Neuron (in vitro differentiated cells): ENCODE measurements around the gene PLCB4.

Source experiments
- H2AFZ ChIP-seq: one replicate; pipeline ENCODE4 v1.6.1; 2013; ENCODE audit warnings: low read depth, mild to moderate bottlenecking, inconsistent platforms, low read length, moderate library complexity
- H3K27me3 ChIP-seq: one replicate; pipeline ENCODE4 v1.6.1; 2013; ENCODE audit warnings: low read length; ENCODE audit not compliant: insufficient read depth
- H3K36me3 ChIP-seq: one replicate; pipeline ENCODE4 v1.6.1; 2013; ENCODE audit warnings: low read length; ENCODE audit not compliant: insufficient read depth
- H3K4me1 ChIP-seq: one replicate; pipeline ENCODE4 v1.6.1; 2013; ENCODE audit warnings: low read length; ENCODE audit not compliant: insufficient read depth
- H3K4me3 ChIP-seq: 2 replicates; pipeline ENCODE4 v1.5.1; 2013; ENCODE audit warnings: mild to moderate bottlenecking, low read length, moderate library complexity
- H3K9me3 ChIP-seq: one replicate; pipeline ENCODE4 v1.6.1; 2013; ENCODE audit warnings: low read length

PLCB4 gene

DNA sequence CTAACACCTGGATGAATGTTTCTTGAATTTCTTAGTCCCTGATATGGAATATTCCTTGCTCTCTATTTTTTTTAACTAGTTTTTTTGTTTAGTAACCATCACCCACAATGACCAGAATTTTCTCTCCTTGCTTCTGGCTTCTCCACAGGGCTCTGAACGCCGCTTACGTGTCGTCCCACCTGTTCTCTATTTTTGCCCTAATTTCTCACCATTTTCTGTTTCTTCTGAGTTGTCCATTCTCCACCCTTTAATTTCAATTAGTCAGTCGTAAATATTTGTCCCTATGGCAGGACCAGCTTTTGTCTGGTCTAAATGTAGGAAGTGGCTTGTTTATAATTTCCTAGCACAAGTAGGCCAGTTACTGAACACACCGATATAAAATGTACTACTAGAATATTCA, 52.3 kb downstream of the PLCB4 start:
- peaks cover under 1% of the 10 kb centered on the region for H3K4me1 ChIP-seq
- no peaks in the 10 kb centered on the region for H3K9me3 ChIP-seq
- no peaks in the 10 kb centered on the region for H3K27me3 ChIP-seq
- no peak overlapping the region for H3K4me3 ChIP-seq
- no peak overlapping the region for H2AFZ ChIP-seq
- no peaks in the 10 kb centered on the region for H3K36me3 ChIP-seq

DNA sequence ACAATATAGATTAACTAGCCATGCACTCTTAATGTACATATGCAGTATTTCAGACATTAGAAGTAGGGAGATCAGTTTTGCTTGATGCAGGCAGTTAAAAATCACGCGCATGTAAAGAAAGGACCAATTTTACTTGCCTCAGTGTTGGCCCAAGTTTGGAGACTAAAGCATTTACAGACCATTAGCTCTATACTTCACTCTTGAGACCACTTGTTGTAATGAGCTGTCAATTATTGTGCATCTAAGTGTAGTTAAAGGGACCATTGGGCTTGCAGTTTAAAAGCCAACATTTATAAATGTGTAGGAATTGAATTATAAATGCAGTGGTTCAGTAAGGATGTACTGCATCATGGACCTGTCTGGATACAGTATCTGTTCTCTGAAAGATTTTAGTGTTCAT, 53.7 kb downstream of the PLCB4 start:
- Histone ChIP-seq H3K9me3 (no peaks in the 10 kb centered on the region), H3K4me3 (no peak overlapping the region), H3K27me3 (no peaks in the 10 kb centered on the region), H2AFZ (no peak overlapping the region), H3K36me3 (no peaks in the 10 kb centered on the region), H3K4me1 (peaks cover 5% of the 10 kb centered on the region)

- Histone ChIP-seq H3K4me3 (no peak overlapping the region), H3K9me3 (peaks cover under 1% of the 10 kb centered on the region), H3K27me3 (no peaks in the 10 kb centered on the region), H3K4me1 (peaks cover 5% of the 10 kb centered on the region), H3K36me3 (no peaks in the 10 kb centered on the region), H2AFZ (no peak overlapping the region)
Measured at GRCh38 chr20:9126527-9126926, 57.6 kb downstream of the PLCB4 start.

GRCh38 chr20:9128568-9128967, 59.7 kb downstream of the PLCB4 start:
- Histone ChIP-seq H2AFZ (no peak overlapping the region), H3K4me3 (no peak overlapping the region), H3K27me3 (no peaks in the 10 kb centered on the region), H3K4me1 (peaks cover 5% of the 10 kb centered on the region), H3K9me3 (peaks cover 4% of the 10 kb centered on the region), H3K36me3 (no peaks in the 10 kb centered on the region)

- H3K4me1 ChIP-seq: peaks cover 5% of the 10 kb centered on the region
- H2AFZ ChIP-seq: no peak overlapping the region
- H3K4me3 ChIP-seq: no peak overlapping the region
- no peaks in the 10 kb centered on the region for H3K36me3 ChIP-seq
- H3K9me3 ChIP-seq: peaks cover 4% of the 10 kb centered on the region
- no peaks in the 10 kb centered on the region for H3K27me3 ChIP-seq
Measured at GRCh38 chr20:9129756-9130155, 60.9 kb downstream of the PLCB4 start.

- H2AFZ ChIP-seq: no peak overlapping the region
- H3K36me3 ChIP-seq: no peaks in the 10 kb centered on the region
- H3K4me1 ChIP-seq: peaks cover 5% of the 10 kb centered on the region
- no peak overlapping the region for H3K4me3 ChIP-seq
- H3K27me3 ChIP-seq: no peaks in the 10 kb centered on the region
- peaks cover 4% of the 10 kb centered on the region for H3K9me3 ChIP-seq
Measured at GRCh38 chr20:9130521-9130920, 61.6 kb downstream of the PLCB4 start.

GRCh38 chr20:9131841-9132240, 63.0 kb downstream of the PLCB4 start:
- no peaks in the 10 kb centered on the region for H3K4me1 ChIP-seq
- no peak overlapping the region for H3K4me3 ChIP-seq
- H3K9me3 ChIP-seq: peaks cover 4% of the 10 kb centered on the region
- no peaks in the 10 kb centered on the region for H3K27me3 ChIP-seq
- no peak overlapping the region for H2AFZ ChIP-seq
- no peaks in the 10 kb centered on the region for H3K36me3 ChIP-seq

GRCh38 chr20:9134346-9134745, 65.5 kb downstream of the PLCB4 start:
- H3K36me3 ChIP-seq: no peaks in the 10 kb centered on the region

GRCh38 chr20:9136114-9136513, 67.2 kb downstream of the PLCB4 start:
- Histone ChIP-seq H2AFZ (no peak overlapping the region), H3K9me3 (peaks cover 4% of the 10 kb centered on the region), H3K36me3 (no peaks in the 10 kb centered on the region), H3K27me3 (no peaks in the 10 kb centered on the region), H3K4me1 (no peaks in the 10 kb centered on the region), H3K4me3 (no peak overlapping the region)

More at GRCh38 chr20:9134346-9134745, 65.5 kb downstream of the PLCB4 start:
- H3K4me1 ChIP-seq: no peaks in the 10 kb centered on the region
- H3K27me3 ChIP-seq: no peaks in the 10 kb centered on the region
- no peak overlapping the region for H3K4me3 ChIP-seq
- no peak overlapping the region for H2AFZ ChIP-seq
- H3K9me3 ChIP-seq: peaks cover 4% of the 10 kb centered on the region

DNA sequence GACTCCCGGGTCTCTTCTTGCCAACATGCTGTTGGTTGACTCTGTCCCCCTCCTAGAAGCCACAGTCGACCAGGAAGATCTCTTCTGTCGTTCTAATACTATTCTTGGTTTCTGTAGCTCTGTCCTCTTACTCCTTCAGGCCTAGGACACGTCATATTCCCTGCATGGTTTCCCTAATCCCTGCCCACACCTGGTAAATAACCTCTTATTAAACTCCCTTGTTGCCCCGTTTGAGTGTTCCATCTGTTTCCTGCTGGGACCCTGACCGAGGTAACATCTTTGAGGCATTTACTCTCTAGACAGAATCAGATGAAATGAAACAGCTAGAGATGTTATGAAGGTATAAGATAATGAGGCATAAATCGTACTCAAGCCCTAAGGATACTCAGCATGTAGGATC, 68.1 kb downstream of the PLCB4 start:
- Histone ChIP-seq H3K27me3 (no peaks in the 10 kb centered on the region), H3K4me3 (no peak overlapping the region), H3K4me1 (no peaks in the 10 kb centered on the region), H3K9me3 (no peaks in the 10 kb centered on the region), H3K36me3 (no peaks in the 10 kb centered on the region), H2AFZ (no peak overlapping the region)

DNA sequence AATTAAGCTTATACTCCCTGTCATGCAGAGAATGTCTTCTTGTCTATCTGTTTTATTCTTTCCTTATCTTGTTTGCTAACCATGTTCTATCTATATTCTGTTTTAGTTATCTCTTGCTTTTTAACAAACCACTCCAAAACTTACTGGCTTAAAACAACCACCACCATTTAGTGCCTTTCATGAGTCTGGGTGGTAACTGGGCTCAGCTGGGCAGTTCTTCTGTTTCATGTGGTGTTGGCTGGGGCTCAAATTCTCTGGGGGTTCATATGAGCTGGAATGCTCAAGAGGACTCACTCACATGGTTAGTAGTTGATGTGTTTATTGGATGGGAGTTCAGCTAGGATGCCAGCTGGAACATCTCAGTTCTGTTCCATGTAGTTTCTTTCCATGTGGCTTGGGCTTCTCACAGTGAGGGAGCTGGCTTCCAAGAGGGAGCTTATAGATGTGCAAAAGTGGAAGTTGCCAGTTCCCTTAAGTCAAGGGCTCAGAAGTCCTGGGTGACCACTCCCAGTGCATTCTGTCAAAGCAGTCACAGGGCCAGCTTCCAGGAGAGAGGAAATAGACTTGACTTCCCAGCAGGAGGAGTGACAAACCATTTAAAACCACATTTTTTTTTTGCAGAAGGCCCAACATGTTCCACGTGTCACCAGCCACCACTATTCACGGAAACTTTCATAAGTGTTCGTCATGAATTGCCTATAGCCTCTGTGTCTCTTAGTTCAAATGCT, 70.4 kb downstream of the PLCB4 start:
- Histone ChIP-seq H2AFZ (no peak overlapping the region), H3K4me1 (no peaks in the 10 kb centered on the region), H3K36me3 (no peaks in the 10 kb centered on the region), H3K27me3 (no peaks in the 10 kb centered on the region), H3K9me3 (no peaks in the 10 kb centered on the region), H3K4me3 (no peak overlapping the region)

- no peak overlapping the region for H2AFZ ChIP-seq
- no peak overlapping the region for H3K4me3 ChIP-seq
- no peaks in the 10 kb centered on the region for H3K36me3 ChIP-seq
- H3K27me3 ChIP-seq: no peaks in the 10 kb centered on the region
- H3K9me3 ChIP-seq: no peaks in the 10 kb centered on the region
- H3K4me1 ChIP-seq: peaks cover 7% of the 10 kb centered on the region
Measured at GRCh38 chr20:9140162-9140760, 71.4 kb downstream of the PLCB4 start.

DNA sequence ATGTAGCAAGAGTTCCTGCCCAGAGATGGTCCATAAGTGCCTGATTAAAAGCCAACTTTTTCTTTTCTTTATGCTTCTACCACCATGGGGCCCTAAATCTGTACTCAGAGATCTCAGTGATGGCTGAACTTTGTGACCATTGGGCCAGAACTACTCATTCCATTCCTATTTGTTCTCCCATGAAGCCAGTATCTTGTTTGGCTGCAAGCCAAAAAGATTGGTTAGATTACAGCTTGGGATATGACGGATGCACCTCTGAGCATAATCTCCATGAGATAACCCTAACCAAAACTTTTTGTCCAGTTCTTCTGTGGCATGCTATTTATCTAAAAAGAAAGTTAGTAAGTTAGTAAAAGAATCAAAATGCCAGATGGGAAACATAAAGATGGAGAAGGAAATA, 72.2 kb downstream of the PLCB4 start:
- H3K36me3 ChIP-seq: no peaks in the 10 kb centered on the region
- H2AFZ ChIP-seq: no peak overlapping the region
- no peak overlapping the region for H3K4me3 ChIP-seq
- no peaks in the 10 kb centered on the region for H3K27me3 ChIP-seq
- peaks cover 10% of the 10 kb centered on the region for H3K4me1 ChIP-seq
- no peaks in the 10 kb centered on the region for H3K9me3 ChIP-seq

DNA sequence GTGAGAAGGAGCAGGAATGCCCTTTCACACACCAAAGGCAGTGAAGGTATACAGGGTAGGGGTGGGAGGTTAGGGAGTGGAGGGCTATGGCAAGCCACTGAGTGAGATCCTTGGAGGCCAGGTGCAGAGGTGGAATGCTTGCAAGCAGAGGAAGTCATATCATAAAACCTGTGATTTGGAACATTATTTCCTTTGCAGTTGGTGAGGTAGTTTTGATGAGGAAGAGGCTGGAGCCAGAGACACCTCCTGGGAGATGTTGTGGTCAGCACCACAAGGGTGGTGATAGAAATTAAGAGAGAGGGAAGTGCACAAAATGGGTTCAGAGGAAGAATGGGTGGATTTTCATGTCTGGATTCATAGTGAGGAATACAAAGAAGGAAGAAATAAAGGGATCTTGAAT, 73.0 kb downstream of the PLCB4 start:
- Histone ChIP-seq H3K27me3 (no peaks in the 10 kb centered on the region), H3K9me3 (no peaks in the 10 kb centered on the region), H3K36me3 (no peaks in the 10 kb centered on the region), H3K4me3 (no peak overlapping the region), H3K4me1 (peaks cover 10% of the 10 kb centered on the region), H2AFZ (no peak overlapping the region)
